K562 (cell line): ENCODE data around the gene C6orf47. TPM values are rescaled to one million over a fixed set of nuclear protein-coding genes. Genes with fewer than 3 reads are reported as not detected.

ENCODE experiments used
- BMI1 ChIP-seq: fragments of 150-350 bp; IDR thresholded peaks from 2 replicates; pipeline ENCODE4 v1.6.1; 2014; ENCODE audit warnings: low read length
- CBFA2T2 ChIP-seq: fragments of 450-650 bp; conservative IDR thresholded peaks from 2 replicates; pipeline ENCODE4 v1.6.1; 2017; ENCODE audit warnings: mild to moderate bottlenecking
- CREB1 ChIP-seq, 2 experiments: sonication (generic) in 1 of 2; formaldehyde crosslinking in 1 of 2; IDR thresholded peaks; 2 replicates each; pipeline versions ENCODE4 v1.6.1 to v1.8.0; 2012 to 2022; ENCODE audit warnings: inconsistent platforms in 1 of 2, mild to moderate bottlenecking in 1 of 2, missing genetic modification reagents in 1 of 2, moderate library complexity in 1 of 2
- E2F3 ChIP-seq: fragments of 250-450 bp; sonication (Bioruptor Pico); IDR thresholded peaks from 2 replicates; pipeline ENCODE4 v1.4.0; 2020; ENCODE audit warnings: mild to moderate bottlenecking
- EGR1 ChIP-seq: fragments of 450-650 bp; conservative IDR thresholded peaks from 2 replicates; pipeline ENCODE4 v1.6.1; 2017; ENCODE audit warnings: mild to moderate bottlenecking
- ETV6 ChIP-seq, 3 experiments: fragments of 150-350 bp in 1 of 3; sonication (generic) in 1 of 3; formaldehyde crosslinking in 1 of 3; IDR thresholded peaks; 2 replicates each; pipeline versions ENCODE4 v1.6.1 to v1.8.0; 2014 to 2022; ENCODE audit warnings: borderline replicate concordance in 2 of 3, low read depth in 2 of 3, antibody characterized with exemption in 1 of 3, low read length in 1 of 3, mild to moderate bottlenecking in 1 of 3, missing genetic modification reagents in 1 of 3
- HDAC2 ChIP-seq: fragments of 450-650 bp; IDR thresholded peaks from 2 replicates; pipeline ENCODE4 v1.6.1; 2016; ENCODE audit warnings: mild to moderate bottlenecking
- PHB2 ChIP-seq: fragments of 450-650 bp; IDR thresholded peaks from 2 replicates; pipeline ENCODE4 v1.6.1; 2017; ENCODE audit warnings: low read depth
- RCOR1 ChIP-seq, 2 experiments: IDR thresholded peaks; 2 replicates each; pipeline ENCODE4 v1.6.1; 2012; ENCODE audit warnings: low read depth in 2 of 2, low read length in 2 of 2, borderline replicate concordance in 1 of 2, improper control_type of control experiment in 1 of 2
- SMAD3 ChIP-seq: fragments of 450-650 bp; formaldehyde crosslinking; conservative IDR thresholded peaks from 2 replicates; pipeline ENCODE4 v1.4.0; 2020; ENCODE audit warnings: mild to moderate bottlenecking
- ZBTB7A ChIP-seq: IDR thresholded peaks from 2 replicates; pipeline ENCODE4 v1.6.1; 2011; ENCODE audit warnings: low read depth, mild to moderate bottlenecking, low read length, moderate library complexity, borderline replicate concordance; ENCODE audit not compliant: control insufficient read depth
- ZFX ChIP-seq: sonication (generic); formaldehyde crosslinking; IDR thresholded peaks from 2 replicates; pipeline ENCODE4 v1.8.0; 2022; ENCODE audit warnings: mild to moderate bottlenecking, missing genetic modification reagents, moderate library complexity
- ZNF830 ChIP-seq: fragments of 250-450 bp; sonication (Bioruptor Pico); IDR thresholded peaks from 2 replicates; pipeline ENCODE4 v1.5.0; 2021; ENCODE audit warnings: mild to moderate bottlenecking
- polyA plus RNA-seq, 8 experiments: library from polyadenylated mRNA; depleted of rRNA in 4 of 8; stranded (reverse) in 5 of 8; unstranded in 3 of 8; fragments of >200 nt; fragmentation: Nextera tagmentation in 2 of 8; fragmentation: Illumina TruSeq in 1 of 8; extraction: Ambion mirVana in 2 of 8; extraction: Trizol in 1 of 8; gene quantifications; 2 replicates each; pipeline versions ENCODE4 v1.2.1 to v1.2.3, GENCODE V29; 2011 to 2014; ENCODE audit warnings: inconsistent platforms in 1 of 8, missing spikeins in 1 of 8
- total RNA-seq, 7 experiments: library from RNA; depleted of rRNA in 6 of 7; stranded (reverse); fragments of >200 nt in 6 of 7; fragmentation: Illumina TruSeq in 2 of 7; extraction: Trizol in 2 of 7; gene quantifications; 2 replicates each; pipeline versions ENCODE4 v1.2.1 to v1.2.3, GENCODE V29; 2011 to 2021; ENCODE audit warnings: low replicate concordance in 1 of 7
- TF ChIP-seq, protein P1 (sequence below), 2 experiments: fragments of 450-650 bp in 1 of 2; sonication (generic) in 1 of 2; formaldehyde crosslinking in 1 of 2; IDR thresholded peaks; 2 replicates each; pipeline versions ENCODE4 v1.7.1 to v1.9.0; 2016 to 2022; ENCODE audit warnings: inconsistent platforms in 1 of 2, mild to moderate bottlenecking in 1 of 2, missing genetic modification reagents in 1 of 2
- TF ChIP-seq, protein P2 (sequence below): fragments of 250-450 bp; sonication (Bioruptor Pico); IDR thresholded peaks from 2 replicates; pipeline ENCODE4 v1.4.0; 2020; ENCODE audit warnings: borderline replicate concordance

C6orf47 gene
- total and polyA plus RNA-seq, 9 of the 15 experiments (the other 6 are each of a cell fraction or from before 2014, with no cell fraction given): 0.14 to 43.8 (median 27.0) TPM

DNA sequence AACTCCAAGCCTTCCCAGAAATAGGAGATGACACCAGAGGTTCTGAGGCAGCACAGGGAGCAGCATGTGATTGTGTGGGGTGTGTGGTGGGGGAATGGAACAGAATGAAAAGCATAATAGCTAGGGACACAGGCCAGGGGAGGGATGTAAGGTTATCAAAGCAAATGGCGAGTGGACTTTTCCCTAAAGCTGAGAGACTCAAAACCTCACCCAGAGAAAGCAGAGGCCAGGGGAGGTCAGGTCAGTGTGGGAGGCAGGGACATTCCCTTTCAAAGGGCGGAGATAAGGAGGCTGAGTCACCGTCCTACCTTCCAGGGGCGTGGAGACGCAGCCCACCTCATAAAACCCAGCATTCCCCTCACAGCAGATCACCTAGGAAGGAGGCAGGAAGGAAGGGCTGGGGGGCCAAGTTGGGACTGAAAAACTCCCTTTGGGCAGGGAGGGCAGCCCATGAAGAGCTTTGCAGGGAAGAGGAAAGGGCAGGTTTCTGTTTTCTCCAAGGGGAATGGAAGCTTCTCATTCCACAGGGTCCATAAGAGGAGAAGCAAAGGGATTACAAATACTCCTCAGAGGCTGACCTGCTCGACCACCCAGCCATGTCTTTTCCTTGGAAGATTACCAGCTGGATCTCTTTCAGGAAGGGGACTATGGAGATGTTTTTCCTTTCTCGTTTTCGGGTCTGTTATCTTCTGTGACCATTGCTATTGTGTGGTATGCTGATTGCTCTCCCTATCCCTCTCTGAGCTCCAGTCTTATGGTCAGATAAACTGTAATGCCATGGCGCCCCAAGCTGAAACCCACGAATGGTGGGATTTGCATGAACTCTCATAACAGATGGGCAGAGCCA lies 29.9 kb upstream of the C6orf47 start (continued):
- TF ChIP-seq, protein P1, sequence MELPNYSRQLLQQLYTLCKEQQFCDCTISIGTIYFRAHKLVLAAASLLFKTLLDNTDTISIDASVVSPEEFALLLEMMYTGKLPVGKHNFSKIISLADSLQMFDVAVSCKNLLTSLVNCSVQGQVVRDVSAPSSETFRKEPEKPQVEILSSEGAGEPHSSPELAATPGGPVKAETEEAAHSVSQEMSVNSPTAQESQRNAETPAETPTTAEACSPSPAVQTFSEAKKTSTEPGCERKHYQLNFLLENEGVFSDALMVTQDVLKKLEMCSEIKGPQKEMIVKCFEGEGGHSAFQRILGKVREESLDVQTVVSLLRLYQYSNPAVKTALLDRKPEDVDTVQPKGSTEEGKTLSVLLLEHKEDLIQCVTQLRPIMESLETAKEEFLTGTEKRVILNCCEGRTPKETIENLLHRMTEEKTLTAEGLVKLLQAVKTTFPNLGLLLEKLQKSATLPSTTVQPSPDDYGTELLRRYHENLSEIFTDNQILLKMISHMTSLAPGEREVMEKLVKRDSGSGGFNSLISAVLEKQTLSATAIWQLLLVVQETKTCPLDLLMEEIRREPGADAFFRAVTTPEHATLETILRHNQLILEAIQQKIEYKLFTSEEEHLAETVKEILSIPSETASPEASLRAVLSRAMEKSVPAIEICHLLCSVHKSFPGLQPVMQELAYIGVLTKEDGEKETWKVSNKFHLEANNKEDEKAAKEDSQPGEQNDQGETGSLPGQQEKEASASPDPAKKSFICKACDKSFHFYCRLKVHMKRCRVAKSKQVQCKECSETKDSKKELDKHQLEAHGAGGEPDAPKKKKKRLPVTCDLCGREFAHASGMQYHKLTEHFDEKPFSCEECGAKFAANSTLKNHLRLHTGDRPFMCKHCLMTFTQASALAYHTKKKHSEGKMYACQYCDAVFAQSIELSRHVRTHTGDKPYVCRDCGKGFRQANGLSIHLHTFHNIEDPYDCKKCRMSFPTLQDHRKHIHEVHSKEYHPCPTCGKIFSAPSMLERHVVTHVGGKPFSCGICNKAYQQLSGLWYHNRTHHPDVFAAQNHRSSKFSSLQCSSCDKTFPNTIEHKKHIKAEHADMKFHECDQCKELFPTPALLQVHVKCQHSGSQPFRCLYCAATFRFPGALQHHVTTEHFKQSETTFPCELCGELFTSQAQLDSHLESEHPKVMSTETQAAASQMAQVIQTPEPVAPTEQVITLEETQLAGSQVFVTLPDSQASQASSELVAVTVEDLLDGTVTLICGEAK (IDR thresholded peaks at IDR 0.05): peak; percentile 34; the same call in 1 of the 2 replicates
- TF ChIP-seq, protein P1 (CRISPR knock-in tag; IDR thresholded peaks at IDR 0.05): no peak
- peak; percentile 38; the same call in 1 of the 2 replicates for TF ChIP-seq ZFX (CRISPR knock-in tag)
- no peak for TF ChIP-seq BMI1
- TF ChIP-seq RCOR1 (IDR thresholded peaks at IDR 0.05; ENCODE audit: borderline replicate concordance in 1 of 2, low read depth in 2 of 2, low read length in 2 of 2): peak; percentile 30 to 96
- TF ChIP-seq, protein P2, sequence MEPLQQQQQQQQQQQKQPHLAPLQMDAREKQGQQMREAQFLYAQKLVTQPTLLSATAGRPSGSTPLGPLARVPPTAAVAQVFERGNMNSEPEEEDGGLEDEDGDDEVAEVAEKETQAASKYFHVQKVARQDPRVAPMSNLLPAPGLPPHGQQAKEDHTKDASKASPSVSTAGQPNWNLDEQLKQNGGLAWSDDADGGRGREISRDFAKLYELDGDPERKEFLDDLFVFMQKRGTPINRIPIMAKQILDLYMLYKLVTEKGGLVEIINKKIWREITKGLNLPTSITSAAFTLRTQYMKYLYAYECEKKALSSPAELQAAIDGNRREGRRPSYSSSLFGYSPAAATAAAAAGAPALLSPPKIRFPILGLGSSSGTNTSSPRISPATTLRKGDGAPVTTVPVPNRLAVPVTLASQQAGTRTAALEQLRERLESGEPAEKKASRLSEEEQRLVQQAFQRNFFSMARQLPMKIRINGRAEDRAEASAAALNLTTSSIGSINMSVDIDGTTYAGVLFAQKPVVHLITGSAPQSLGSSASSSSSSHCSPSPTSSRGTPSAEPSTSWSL: 0 out of 2 replicates have a peak, but pooled peaks have one; percentile 89
- TF ChIP-seq ZBTB7A: peak; percentile 100
- TF ChIP-seq ETV6 (IDR thresholded peaks at IDR 0.05; ENCODE audit: borderline replicate concordance in 1 of 2, low read depth in 2 of 2, low read length in 1 of 2): peak in 1 of 2 experiments; percentile 48; a peak in 1 of 4 replicates
- TF ChIP-seq ETV6 (CRISPR knock-in tag; IDR thresholded peaks at IDR 0.05; ENCODE audit: borderline replicate concordance): 0 out of 2 replicates have a peak, but pooled peaks have one; percentile 34
- TF ChIP-seq SMAD3 (CRISPR knock-in tag): peak; percentile 75; the same call in 1 of the 2 replicates
- peak; percentile 88; the same call in 1 of the 2 replicates for TF ChIP-seq ZNF830
- 0 out of 2 replicates have a peak, but pooled peaks have one; percentile 30 for TF ChIP-seq CREB1 (IDR thresholded peaks at IDR 0.05)
- 0 out of 2 replicates have a peak, but pooled peaks have one; percentile 42 for TF ChIP-seq CREB1 (CRISPR knock-in tag; IDR thresholded peaks at IDR 0.05)
- TF ChIP-seq HDAC2: peak; percentile 95
- TF ChIP-seq E2F3 (CRISPR knock-in tag): no peak
- peak; percentile 2; the same call in 1 of the 2 replicates for TF ChIP-seq PHB2
- TF ChIP-seq EGR1: peak; percentile 95
- TF ChIP-seq CBFA2T2: peak; percentile 92
